K562 (cell line): Measurements from ENCODE around the gene SNRNP200. TPM values are rescaled to one million over a fixed set of nuclear protein-coding genes. Genes with fewer than 3 reads are reported as not detected.

Experiments used
- ARHGAP35 ChIP-seq: fragments of 450-650 bp; IDR thresholded peaks from 2 replicates; pipeline ENCODE4 v1.6.1; 2018; ENCODE audit not compliant: partially characterized antibody
- PHB ChIP-seq: fragments of 250-450 bp; sonication (Bioruptor Pico); IDR thresholded peaks from 2 replicates; pipeline ENCODE4 v1.5.0; 2021
- ZNF586 ChIP-seq: fragments of 450-650 bp; formaldehyde crosslinking; conservative IDR thresholded peaks from 2 replicates; pipeline ENCODE4 v1.4.0; 2020; ENCODE audit warnings: mild to moderate bottlenecking, moderate library complexity
- polyA plus RNA-seq, 8 experiments: library from polyadenylated mRNA; depleted of rRNA in 4 of 8; stranded (reverse) in 5 of 8; unstranded in 3 of 8; fragments of >200 nt; fragmentation: Nextera tagmentation in 2 of 8; fragmentation: Illumina TruSeq in 1 of 8; extraction: Ambion mirVana in 2 of 8; extraction: Trizol in 1 of 8; gene quantifications; 2 replicates each; pipeline versions ENCODE4 v1.2.1 to v1.2.3, GENCODE V29; 2011 to 2014; ENCODE audit warnings: inconsistent platforms in 1 of 8, missing spikeins in 1 of 8
- total RNA-seq, 7 experiments: library from RNA; depleted of rRNA in 6 of 7; stranded (reverse); fragments of >200 nt in 6 of 7; fragmentation: Illumina TruSeq in 2 of 7; extraction: Trizol in 2 of 7; gene quantifications; 2 replicates each; pipeline versions ENCODE4 v1.2.1 to v1.2.3, GENCODE V29; 2011 to 2021; ENCODE audit warnings: low replicate concordance in 1 of 7
- TF ChIP-seq, protein P1 (sequence below): sonication (generic); formaldehyde crosslinking; IDR thresholded peaks from 2 replicates; pipeline ENCODE4 v1.8.1; 2023; ENCODE audit warnings: mild to moderate bottlenecking, missing genetic modification reagents
- TF ChIP-seq, protein P2 (sequence below), 3 experiments: IDR thresholded peaks in 2 of 3; conservative IDR thresholded peaks in 1 of 3; 2 replicates each; pipeline ENCODE4 v1.5.1; 2011 to 2012; ENCODE audit warnings: low read length in 3 of 3, mild to moderate bottlenecking in 3 of 3, control low read depth in 2 of 3, improper control_type of control experiment in 1 of 3, inconsistent platforms in 1 of 3, low read depth in 1 of 3, mixed read lengths in 1 of 3, moderate library complexity in 1 of 3; ENCODE audit not compliant: insufficient read depth in 2 of 3

The SNRNP200 gene
- total and polyA plus RNA-seq, 9 of the 15 experiments (the other 6 are each of a cell fraction or from before 2014, with no cell fraction given) = 76.1 to 231 (median 155) TPM

DNA sequence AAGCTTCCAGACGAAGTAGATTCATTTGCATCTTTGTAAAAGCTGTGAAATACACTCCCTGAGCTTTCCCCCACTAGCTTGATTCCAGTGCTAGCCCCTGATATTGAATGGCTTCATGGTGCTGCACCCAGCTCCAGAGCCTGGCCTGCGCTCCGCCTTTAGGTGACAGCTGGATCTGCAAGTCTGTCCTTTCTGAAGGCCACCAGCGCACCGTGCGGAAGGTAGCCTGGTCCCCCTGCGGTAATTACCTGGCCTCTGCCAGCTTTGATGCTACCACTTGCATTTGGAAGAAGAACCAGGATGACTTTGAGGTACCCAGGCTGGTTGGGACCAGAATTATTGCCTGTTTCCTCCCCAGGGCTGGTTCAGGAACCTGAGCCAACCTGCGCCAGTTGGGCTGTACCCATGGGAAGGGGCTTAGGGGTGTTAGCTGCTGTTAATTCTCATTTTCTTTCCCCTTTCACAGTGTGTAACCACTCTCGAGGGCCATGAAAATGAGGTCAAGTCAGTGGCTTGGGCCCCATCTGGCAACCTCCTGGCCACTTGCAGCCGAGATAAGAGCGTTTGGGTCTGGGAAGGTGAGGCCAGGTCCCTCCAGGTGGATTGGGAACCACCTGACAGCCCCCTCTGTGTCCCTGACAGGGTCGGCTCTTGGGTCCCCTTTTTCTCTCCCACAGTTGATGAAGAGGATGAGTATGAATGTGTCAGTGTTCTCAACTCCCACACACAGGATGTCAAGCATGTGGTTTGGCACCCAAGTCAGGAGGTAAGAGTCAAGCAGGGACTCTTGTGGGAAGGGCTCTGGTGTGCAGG is 38.0 kb downstream of the SNRNP200 start (continued):
- TF ChIP-seq, protein P1, sequence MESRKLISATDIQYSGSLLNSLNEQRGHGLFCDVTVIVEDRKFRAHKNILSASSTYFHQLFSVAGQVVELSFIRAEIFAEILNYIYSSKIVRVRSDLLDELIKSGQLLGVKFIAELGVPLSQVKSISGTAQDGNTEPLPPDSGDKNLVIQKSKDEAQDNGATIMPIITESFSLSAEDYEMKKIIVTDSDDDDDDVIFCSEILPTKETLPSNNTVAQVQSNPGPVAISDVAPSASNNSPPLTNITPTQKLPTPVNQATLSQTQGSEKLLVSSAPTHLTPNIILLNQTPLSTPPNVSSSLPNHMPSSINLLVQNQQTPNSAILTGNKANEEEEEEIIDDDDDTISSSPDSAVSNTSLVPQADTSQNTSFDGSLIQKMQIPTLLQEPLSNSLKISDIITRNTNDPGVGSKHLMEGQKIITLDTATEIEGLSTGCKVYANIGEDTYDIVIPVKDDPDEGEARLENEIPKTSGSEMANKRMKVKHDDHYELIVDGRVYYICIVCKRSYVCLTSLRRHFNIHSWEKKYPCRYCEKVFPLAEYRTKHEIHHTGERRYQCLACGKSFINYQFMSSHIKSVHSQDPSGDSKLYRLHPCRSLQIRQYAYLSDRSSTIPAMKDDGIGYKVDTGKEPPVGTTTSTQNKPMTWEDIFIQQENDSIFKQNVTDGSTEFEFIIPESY (CRISPR knock-in tag) = peak; percentile 45; the same call in 1 of the 2 replicates
- TF ChIP-seq ZNF586 (CRISPR knock-in tag) (no peak), ARHGAP35 (no peak), PHB (CRISPR knock-in tag) (no peak)
- TF ChIP-seq, protein P2, sequence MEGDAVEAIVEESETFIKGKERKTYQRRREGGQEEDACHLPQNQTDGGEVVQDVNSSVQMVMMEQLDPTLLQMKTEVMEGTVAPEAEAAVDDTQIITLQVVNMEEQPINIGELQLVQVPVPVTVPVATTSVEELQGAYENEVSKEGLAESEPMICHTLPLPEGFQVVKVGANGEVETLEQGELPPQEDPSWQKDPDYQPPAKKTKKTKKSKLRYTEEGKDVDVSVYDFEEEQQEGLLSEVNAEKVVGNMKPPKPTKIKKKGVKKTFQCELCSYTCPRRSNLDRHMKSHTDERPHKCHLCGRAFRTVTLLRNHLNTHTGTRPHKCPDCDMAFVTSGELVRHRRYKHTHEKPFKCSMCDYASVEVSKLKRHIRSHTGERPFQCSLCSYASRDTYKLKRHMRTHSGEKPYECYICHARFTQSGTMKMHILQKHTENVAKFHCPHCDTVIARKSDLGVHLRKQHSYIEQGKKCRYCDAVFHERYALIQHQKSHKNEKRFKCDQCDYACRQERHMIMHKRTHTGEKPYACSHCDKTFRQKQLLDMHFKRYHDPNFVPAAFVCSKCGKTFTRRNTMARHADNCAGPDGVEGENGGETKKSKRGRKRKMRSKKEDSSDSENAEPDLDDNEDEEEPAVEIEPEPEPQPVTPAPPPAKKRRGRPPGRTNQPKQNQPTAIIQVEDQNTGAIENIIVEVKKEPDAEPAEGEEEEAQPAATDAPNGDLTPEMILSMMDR (IDR thresholded peaks at IDR 0.05 in 2 of 3, conservative IDR thresholded peaks at IDR 0.05 in 1 of 3; ENCODE audit: insufficient read depth in 2 of 3, low read depth in 1 of 3, low read length in 3 of 3) = peak; percentile 62 to 66 (median 63)
